ENCODE results near the gene PSMB7. TPM values are rescaled to one million over a fixed set of nuclear protein-coding genes. Genes with fewer than 3 reads are reported as not detected.

The PSMB7 gene
- total and polyA plus RNA-seq, 9 donors: 146 to 222 (median 191) TPM

DNA sequence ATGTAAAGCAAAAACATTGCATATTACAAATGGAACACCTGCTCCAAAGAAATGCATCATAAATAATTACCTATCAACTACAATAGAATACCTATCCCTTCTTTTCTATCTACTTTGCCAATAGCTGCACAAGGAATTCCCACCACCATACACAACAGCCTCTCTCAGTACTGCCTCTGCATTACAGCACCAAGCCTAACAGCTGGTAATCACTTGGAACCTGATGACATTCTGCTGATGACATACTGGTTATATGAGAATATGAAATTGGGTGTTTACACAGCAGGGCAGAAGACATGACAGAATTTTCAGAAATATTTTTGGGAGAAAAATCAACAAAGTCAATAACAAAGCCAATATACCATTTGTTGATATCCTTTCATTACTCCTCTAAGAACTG, 43.2 kb downstream of the PSMB7 start:
- no peak overlapping the region for H3K27ac ChIP-seq (ENCODE audit: low read length)
- H3K9me3 ChIP-seq (replicated peaks; ENCODE audit: control insufficient read depth, low read depth, low read length): peaks cover 6% of the 10 kb centered on the region
- no peak overlapping the region for H3K4me3 ChIP-seq (ENCODE audit: low read length)
- H3K27me3 ChIP-seq (ENCODE audit: control insufficient read depth, insufficient read depth, low read length): no peaks in the 10 kb centered on the region
- peaks cover 10% of the 10 kb centered on the region for H3K4me1 ChIP-seq (ENCODE audit: control insufficient read depth, insufficient read depth, low read length)
- peaks cover 8% of the 10 kb centered on the region for H3K36me3 ChIP-seq (ENCODE audit: control insufficient read depth, insufficient read depth, low read length)
- no peak for DNase-seq

GRCh38 chr9:124370896-124371582, 44.2 kb downstream of the PSMB7 start:
- Histone ChIP-seq H3K27me3 (ENCODE audit: control insufficient read depth, insufficient read depth, low read length) (no peaks in the 10 kb centered on the region), H3K4me3 (ENCODE audit: low read length) (no peak overlapping the region), H3K36me3 (ENCODE audit: control insufficient read depth, insufficient read depth, low read length) (peaks cover 14% of the 10 kb centered on the region), H3K4me1 (ENCODE audit: control insufficient read depth, insufficient read depth, low read length) (peaks cover 10% of the 10 kb centered on the region), H3K27ac (ENCODE audit: low read length) (no peak overlapping the region), H3K9me3 (replicated peaks; ENCODE audit: control insufficient read depth, low read depth, low read length) (peaks cover 6% of the 10 kb centered on the region)
- WGBS (ENCODE audit: insufficient coverage): no CpG with 5 or more reads among the region's 9 CpGs
- DNase-seq: no peak

DNA sequence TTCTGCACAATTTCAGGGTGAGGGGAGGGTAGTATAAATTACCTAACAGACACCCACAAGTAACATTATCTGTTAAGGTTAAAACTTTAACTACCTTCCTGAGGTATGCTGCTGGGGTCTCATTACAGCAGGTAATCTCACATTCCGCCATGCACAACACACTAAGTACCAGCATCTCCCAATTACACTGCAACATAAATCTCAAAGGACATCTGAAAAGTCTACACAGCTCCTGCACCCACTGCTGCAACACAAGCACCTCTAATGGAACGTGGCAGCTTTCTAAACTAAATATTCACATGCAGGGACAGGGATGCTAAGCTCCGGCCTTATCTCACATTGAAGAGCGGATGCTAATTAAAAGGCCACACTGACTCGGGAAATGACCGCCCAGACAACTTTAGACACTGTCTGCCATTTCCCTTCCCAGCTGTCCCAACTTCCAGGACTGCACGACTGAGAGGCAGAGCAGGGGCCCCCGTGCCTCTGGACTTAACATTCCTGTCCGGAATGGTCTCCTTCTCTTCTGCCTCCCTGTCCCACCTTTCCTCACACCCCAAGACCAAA, 45.9 kb downstream of the PSMB7 start:
- H3K9me3 ChIP-seq (replicated peaks; ENCODE audit: control insufficient read depth, low read depth, low read length): peaks cover 6% of the 10 kb centered on the region
- H3K27me3 ChIP-seq (ENCODE audit: control insufficient read depth, insufficient read depth, low read length): no peaks in the 10 kb centered on the region
- DNase-seq: no peak
- no peak overlapping the region for H3K4me3 ChIP-seq (ENCODE audit: low read length)
- peaks cover 14% of the 10 kb centered on the region for H3K36me3 ChIP-seq (ENCODE audit: control insufficient read depth, insufficient read depth, low read length)
- H3K4me1 ChIP-seq (ENCODE audit: control insufficient read depth, insufficient read depth, low read length): peaks cover 10% of the 10 kb centered on the region
- 88% methylated on average over 5 of the region's 9 CpGs for WGBS (ENCODE audit: insufficient coverage)
- H3K27ac ChIP-seq (ENCODE audit: low read length): no peak overlapping the region

DNA sequence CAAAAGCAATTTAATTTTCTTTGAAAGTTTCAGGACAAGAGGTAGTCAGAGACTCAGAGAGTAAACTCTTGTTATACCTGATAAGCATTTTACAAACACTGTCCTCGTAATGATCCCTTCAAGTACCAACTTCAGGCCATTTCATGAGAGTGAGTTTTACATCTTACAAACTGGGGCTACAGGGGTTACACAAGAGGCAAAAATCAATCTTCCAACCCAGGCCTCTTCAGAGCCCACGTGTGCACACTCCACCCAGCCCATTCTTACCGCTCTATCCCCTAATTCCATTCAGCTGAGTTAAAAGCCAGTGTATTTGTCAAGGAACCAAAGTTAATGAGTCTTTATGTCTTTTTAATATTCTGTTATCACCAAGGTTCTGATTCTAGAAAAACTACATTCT, 46.5 kb downstream of the PSMB7 start:
- 83% methylated on average over 1 of the region's 3 CpGs for WGBS (ENCODE audit: insufficient coverage)
- no peak for DNase-seq
- peaks cover 10% of the 10 kb centered on the region for H3K4me1 ChIP-seq (ENCODE audit: control insufficient read depth, insufficient read depth, low read length)
- no peaks in the 10 kb centered on the region for H3K27me3 ChIP-seq (ENCODE audit: control insufficient read depth, insufficient read depth, low read length)
- no peak overlapping the region for H3K4me3 ChIP-seq (ENCODE audit: low read length)
- peaks cover 3% of the 10 kb centered on the region for H3K9me3 ChIP-seq (replicated peaks; ENCODE audit: control insufficient read depth, low read depth, low read length)
- H3K36me3 ChIP-seq (ENCODE audit: control insufficient read depth, insufficient read depth, low read length): peaks cover 18% of the 10 kb centered on the region
- H3K27ac ChIP-seq (ENCODE audit: low read length): no peak overlapping the region

DNA sequence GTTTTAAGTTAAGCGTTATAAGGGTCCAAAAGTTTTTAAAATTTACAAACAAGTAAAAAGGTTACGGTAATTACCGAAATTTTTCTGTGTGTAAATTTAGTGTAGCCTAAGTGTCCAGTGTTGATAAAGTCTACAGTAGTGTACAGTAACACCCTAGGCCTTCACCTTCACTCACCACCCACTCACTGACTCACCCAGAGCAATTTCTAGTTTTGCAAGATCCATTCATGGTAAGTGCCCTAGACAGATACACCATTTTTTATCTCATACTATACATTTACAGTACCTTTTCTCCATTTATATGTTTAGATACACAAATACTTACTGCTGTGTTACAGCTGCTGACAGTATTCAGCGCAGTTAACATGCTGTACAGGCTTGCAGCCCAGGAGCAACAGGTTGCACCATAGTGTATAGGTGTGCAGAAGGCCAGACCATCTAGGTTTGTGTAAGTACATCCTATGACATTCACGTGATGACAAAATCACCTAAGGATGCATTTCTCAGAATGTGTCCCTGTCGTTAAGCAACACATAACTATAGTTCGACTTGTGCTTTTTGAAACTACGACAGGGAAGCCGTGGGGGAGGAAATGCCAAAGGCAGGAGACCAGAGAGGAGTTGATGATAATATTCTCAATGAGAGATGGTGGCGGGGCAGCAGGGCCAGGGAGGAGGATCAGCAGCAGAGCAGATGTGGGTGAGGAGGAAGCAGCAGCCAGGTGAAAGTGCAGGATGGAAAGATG, 48.6 kb downstream of the PSMB7 start:
- H3K4me3 ChIP-seq (ENCODE audit: low read length): no peak overlapping the region
- DNase-seq: no peak
- H3K9me3 ChIP-seq (replicated peaks; ENCODE audit: control insufficient read depth, low read depth, low read length): no peaks in the 10 kb centered on the region
- no peaks in the 10 kb centered on the region for H3K27me3 ChIP-seq (ENCODE audit: control insufficient read depth, insufficient read depth, low read length)
- peaks cover 10% of the 10 kb centered on the region for H3K4me1 ChIP-seq (ENCODE audit: control insufficient read depth, insufficient read depth, low read length)
- peaks cover 26% of the 10 kb centered on the region for H3K36me3 ChIP-seq (ENCODE audit: control insufficient read depth, insufficient read depth, low read length)
- no peak overlapping the region for H3K27ac ChIP-seq (ENCODE audit: low read length)
- 87% methylated on average over 6 of the region's 10 CpGs for WGBS (ENCODE audit: insufficient coverage)

GRCh38 chr9:124365036-124365435, 50.2 kb downstream of the PSMB7 start:
- Histone ChIP-seq H3K4me3 (ENCODE audit: low read length) (no peak overlapping the region), H3K27ac (ENCODE audit: low read length) (no peak overlapping the region), H3K9me3 (replicated peaks; ENCODE audit: control insufficient read depth, low read depth, low read length) (no peaks in the 10 kb centered on the region), H3K27me3 (ENCODE audit: control insufficient read depth, insufficient read depth, low read length) (no peaks in the 10 kb centered on the region), H3K36me3 (ENCODE audit: control insufficient read depth, insufficient read depth, low read length) (peaks cover 30% of the 10 kb centered on the region), H3K4me1 (ENCODE audit: control insufficient read depth, insufficient read depth, low read length) (peaks cover 8% of the 10 kb centered on the region)
- no peak for DNase-seq
- 82% methylated on average over 7 of the region's 8 CpGs for WGBS (ENCODE audit: insufficient coverage)

GRCh38 chr9:124364141-124364540, 51.1 kb downstream of the PSMB7 start:
- peaks cover 28% of the 10 kb centered on the region for H3K36me3 ChIP-seq (ENCODE audit: control insufficient read depth, insufficient read depth, low read length)
- no CpG with 5 or more reads among the region's 4 CpGs for WGBS (ENCODE audit: insufficient coverage)
- DNase-seq: no peak
- H3K9me3 ChIP-seq (replicated peaks; ENCODE audit: control insufficient read depth, low read depth, low read length): no peaks in the 10 kb centered on the region
- no peaks in the 10 kb centered on the region for H3K4me1 ChIP-seq (ENCODE audit: control insufficient read depth, insufficient read depth, low read length)
- no peaks in the 10 kb centered on the region for H3K27me3 ChIP-seq (ENCODE audit: control insufficient read depth, insufficient read depth, low read length)
- H3K27ac ChIP-seq (ENCODE audit: low read length): no peak overlapping the region
- H3K4me3 ChIP-seq (ENCODE audit: low read length): no peak overlapping the region

- Histone ChIP-seq H3K4me1 (ENCODE audit: control insufficient read depth, insufficient read depth, low read length) (no peaks in the 10 kb centered on the region), H3K9me3 (replicated peaks; ENCODE audit: control insufficient read depth, low read depth, low read length) (no peaks in the 10 kb centered on the region), H3K27ac (ENCODE audit: low read length) (no peak overlapping the region), H3K36me3 (ENCODE audit: control insufficient read depth, insufficient read depth, low read length) (peaks cover 28% of the 10 kb centered on the region), H3K27me3 (ENCODE audit: control insufficient read depth, insufficient read depth, low read length) (no peaks in the 10 kb centered on the region), H3K4me3 (ENCODE audit: low read length) (no peak overlapping the region)
- 90% methylated on average over 13 of the region's 21 CpGs for WGBS (ENCODE audit: insufficient coverage)
- no peak for DNase-seq
Observed at GRCh38 chr9:124363326-124364096, 51.7 kb downstream of the PSMB7 start.

DNA sequence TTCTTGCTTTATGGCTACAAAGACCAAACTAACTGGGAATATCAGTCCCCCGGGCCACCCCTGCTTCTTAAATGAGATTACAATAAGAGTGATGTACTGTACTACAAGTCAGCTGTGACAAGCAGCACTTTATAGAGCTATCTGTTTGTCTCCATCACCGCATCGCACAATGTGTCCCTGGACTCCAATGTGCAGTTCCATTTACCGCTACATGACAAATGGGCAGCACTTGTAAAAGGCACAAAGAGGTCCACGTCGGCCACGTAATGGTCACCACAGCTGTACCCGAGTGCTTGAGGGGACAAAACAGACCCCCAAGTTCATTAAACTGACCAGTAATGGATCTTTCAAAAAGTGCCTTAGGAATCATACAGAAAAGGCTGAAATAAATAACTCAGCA, 54.1 kb downstream of the PSMB7 start:
- no peaks in the 10 kb centered on the region for H3K27me3 ChIP-seq (ENCODE audit: control insufficient read depth, insufficient read depth, low read length)
- peaks cover 5% of the 10 kb centered on the region for H3K4me1 ChIP-seq (ENCODE audit: control insufficient read depth, insufficient read depth, low read length)
- no peak for DNase-seq
- no peak overlapping the region for H3K27ac ChIP-seq (ENCODE audit: low read length)
- H3K4me3 ChIP-seq (ENCODE audit: low read length): no peak overlapping the region
- H3K9me3 ChIP-seq (replicated peaks; ENCODE audit: control insufficient read depth, low read depth, low read length): no peaks in the 10 kb centered on the region
- peaks cover 37% of the 10 kb centered on the region for H3K36me3 ChIP-seq (ENCODE audit: control insufficient read depth, insufficient read depth, low read length)
- 67% methylated on average over 7 of the region's 8 CpGs for WGBS (ENCODE audit: insufficient coverage)
